ENCODE results near the gene PNN. TPM values are rescaled to one million over a fixed set of nuclear protein-coding genes. Genes with fewer than 3 reads are reported as not detected.
"Not testable (repeated sequence)": the region's sequence is repeated elsewhere in the genome, so short reads cannot be mapped to it uniquely, and the experiment has no call there.

The PNN gene
- total RNA-seq, 1 experiment from 2014 or later, result 56.1 TPM

DNA sequence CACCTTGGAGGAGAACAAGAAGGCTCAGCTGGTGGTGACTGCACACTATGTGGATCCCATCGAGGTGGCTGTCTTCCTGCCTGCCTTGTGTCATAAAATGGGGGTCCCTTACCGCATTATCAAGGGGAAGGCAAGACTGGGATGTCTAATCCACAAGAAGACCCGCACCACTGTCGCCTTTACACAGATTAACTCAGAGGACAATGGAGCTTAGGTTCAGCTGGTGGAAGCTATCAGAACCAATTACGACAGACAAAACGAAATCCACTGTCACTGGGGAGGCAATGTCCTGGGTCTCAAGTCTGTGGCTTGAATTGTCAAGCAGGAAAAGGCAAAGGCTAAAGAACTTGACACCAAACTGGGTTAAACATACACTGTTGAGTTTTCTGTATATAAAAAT lies 17.6 kb upstream of the PNN start:
- no peak for DNase-seq
- Histone ChIP-seq H3K4me2 (ENCODE audit: low read depth, low read length, poor library complexity, severe bottlenecking) (no peak overlapping the region), H3K4me1 (ENCODE audit: low read length) (no peaks in the 10 kb centered on the region), H2AFZ (ENCODE audit: low read length) (no peak overlapping the region), H3K4me3 (ENCODE audit: low read length) (no peak overlapping the region), H3K9me3 (ENCODE audit: low read length) (no peaks in the 10 kb centered on the region), H3K36me3 (ENCODE audit: insufficient read depth, low read length) (peaks cover 18% of the 10 kb centered on the region; the same call in 1 of the 2 replicates), H3K9ac (ENCODE audit: low read length) (no peak overlapping the region), H3K27ac (ENCODE audit: low read length) (no peak overlapping the region), H3K9me2 (replicated peaks; ENCODE audit: insufficient read depth, low read length) (no peaks in the 10 kb centered on the region), H3K27me3 (ENCODE audit: low read length) (no peaks in the 10 kb centered on the region), H3K79me2 (ENCODE audit: low read length) (peaks cover 40% of the 10 kb centered on the region), H4K20me1 (ENCODE audit: insufficient read depth, low read depth, low read length) (no peaks in the 10 kb centered on the region)

DNA sequence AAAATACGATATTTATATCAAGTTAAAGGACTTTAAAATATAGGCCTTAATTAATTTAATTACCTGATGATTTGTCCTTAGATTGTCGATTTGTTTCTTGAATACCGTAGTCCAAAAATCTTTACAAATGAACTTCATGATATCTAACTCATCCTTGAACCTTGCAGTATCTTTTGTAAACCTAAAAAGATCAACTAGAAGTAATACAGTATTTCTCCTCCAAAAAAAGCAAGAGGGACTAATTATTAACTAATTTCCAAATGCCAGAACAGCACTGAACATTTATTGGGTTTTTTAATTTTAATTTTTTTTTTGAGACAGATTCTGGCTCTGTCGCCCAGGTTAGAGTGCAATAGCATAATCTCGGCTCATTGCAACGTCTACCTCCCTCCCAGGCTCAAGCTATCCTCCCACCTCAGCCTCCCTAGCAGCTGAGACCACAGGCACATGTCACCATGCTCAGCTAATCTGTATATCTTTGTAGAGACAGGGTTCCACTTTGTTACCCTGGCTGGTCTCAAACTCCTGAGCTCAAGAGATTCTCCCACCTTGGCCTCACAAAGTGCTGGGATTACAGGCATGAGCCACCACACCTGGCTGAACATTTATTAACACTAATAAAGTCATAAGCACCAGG lies 16.7 kb upstream of the PNN start:
- no peaks in the 10 kb centered on the region for H3K27me3 ChIP-seq (ENCODE audit: low read length)
- no peak overlapping the region for H3K4me3 ChIP-seq (ENCODE audit: low read length)
- H3K9me2 ChIP-seq (replicated peaks; ENCODE audit: insufficient read depth, low read length), result no peaks in the 10 kb centered on the region
- H2AFZ ChIP-seq (ENCODE audit: low read length), result no peak overlapping the region
- no peaks in the 10 kb centered on the region for H3K4me1 ChIP-seq (ENCODE audit: low read length)
- H4K20me1 ChIP-seq (ENCODE audit: insufficient read depth, low read depth, low read length), result no peaks in the 10 kb centered on the region
- DNase-seq, result no peak
- peaks cover 19% of the 10 kb centered on the region; the same call in 1 of the 2 replicates for H3K36me3 ChIP-seq (ENCODE audit: insufficient read depth, low read length)
- H3K27ac ChIP-seq (ENCODE audit: low read length), result no peak overlapping the region
- no peak overlapping the region for H3K9ac ChIP-seq (ENCODE audit: low read length)
- no peak overlapping the region for H3K4me2 ChIP-seq (ENCODE audit: low read depth, low read length, poor library complexity, severe bottlenecking)
- no peaks in the 10 kb centered on the region for H3K9me3 ChIP-seq (ENCODE audit: low read length)
- peaks cover 46% of the 10 kb centered on the region for H3K79me2 ChIP-seq (ENCODE audit: low read length)

DNA sequence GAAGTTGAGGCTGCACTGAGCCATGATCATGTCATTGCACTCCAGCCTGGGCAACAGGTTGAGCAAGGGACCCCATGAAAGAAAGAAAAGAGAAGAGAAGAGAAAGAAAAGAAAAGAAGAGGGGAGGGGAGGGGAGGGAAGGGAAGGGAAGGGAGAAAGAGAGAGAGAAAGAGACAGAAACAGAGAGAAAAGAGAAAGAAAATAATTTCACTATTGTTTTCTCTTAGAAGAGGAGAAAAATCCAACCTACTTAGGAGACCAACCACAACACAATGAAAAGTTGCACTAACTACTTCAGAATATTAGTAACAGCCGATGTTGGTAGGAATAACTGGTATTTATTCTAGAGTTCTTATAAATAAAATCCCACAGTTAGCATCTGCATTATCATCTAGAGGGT lies 14.6 kb upstream of the PNN start:
- no peak for DNase-seq
- Histone ChIP-seq H3K27ac (ENCODE audit: low read length) (no peak overlapping the region), H3K27me3 (ENCODE audit: low read length) (no peaks in the 10 kb centered on the region), H4K20me1 (ENCODE audit: insufficient read depth, low read depth, low read length) (no peaks in the 10 kb centered on the region), H3K36me3 (ENCODE audit: insufficient read depth, low read length) (peaks cover 13% of the 10 kb centered on the region; the same call in 1 of the 2 replicates), H3K4me2 (ENCODE audit: low read depth, low read length, poor library complexity, severe bottlenecking) (no peak overlapping the region), H3K9me2 (replicated peaks; ENCODE audit: insufficient read depth, low read length) (no peaks in the 10 kb centered on the region), H3K9me3 (ENCODE audit: low read length) (no peaks in the 10 kb centered on the region), H3K79me2 (ENCODE audit: low read length) (peaks cover 66% of the 10 kb centered on the region), H3K4me3 (ENCODE audit: low read length) (no peak overlapping the region), H3K9ac (ENCODE audit: low read length) (no peak overlapping the region), H2AFZ (ENCODE audit: low read length) (no peak overlapping the region), H3K4me1 (ENCODE audit: low read length) (peaks cover 6% of the 10 kb centered on the region)

DNA sequence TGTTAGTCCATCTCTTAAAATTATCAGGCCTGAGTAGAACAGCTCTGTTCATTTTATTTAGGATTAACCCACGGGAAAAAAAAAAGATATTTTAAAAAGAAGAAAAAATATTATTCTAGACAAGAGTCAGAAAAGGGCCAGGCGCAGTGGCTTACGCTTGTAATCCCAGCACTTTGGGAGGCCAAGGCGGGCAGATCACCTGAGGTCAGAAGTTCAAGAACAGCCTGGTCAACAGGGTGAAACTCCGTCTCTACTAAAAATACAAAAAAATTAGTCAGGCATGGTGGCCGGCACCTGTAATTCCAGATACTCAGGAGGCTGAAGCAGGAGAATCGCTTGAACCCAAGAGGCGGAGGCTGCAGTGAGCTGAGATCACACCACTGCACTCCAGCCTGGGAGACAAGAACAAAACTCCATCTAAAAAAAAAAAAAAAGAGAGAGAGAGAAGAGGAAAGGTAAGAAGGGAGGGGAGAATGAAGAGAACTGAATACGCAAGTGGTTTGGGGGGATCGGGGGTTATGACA lies 7.2 kb upstream of the PNN start:
- H3K27ac ChIP-seq (ENCODE audit: low read length); H3K36me3 ChIP-seq (ENCODE audit: insufficient read depth, low read length); H3K27me3 ChIP-seq (ENCODE audit: low read length); H4K20me1 ChIP-seq (ENCODE audit: insufficient read depth, low read depth, low read length); H2AFZ ChIP-seq (ENCODE audit: low read length); H3K9me2 ChIP-seq (replicated peaks; ENCODE audit: insufficient read depth, low read length); DNase-seq; H3K9me3 ChIP-seq (ENCODE audit: low read length): not testable (repeated sequence)
- Histone ChIP-seq H3K9ac (ENCODE audit: low read length) (peak overlapping the region; percentile 86), H3K4me2 (ENCODE audit: low read depth, low read length, poor library complexity, severe bottlenecking) (peak overlapping the region; percentile 96), H3K79me2 (ENCODE audit: low read length) (peaks cover 68% of the 10 kb centered on the region), H3K4me3 (ENCODE audit: low read length) (peak overlapping the region; percentile 86), H3K4me1 (ENCODE audit: low read length) (peaks cover 51% of the 10 kb centered on the region)

DNA sequence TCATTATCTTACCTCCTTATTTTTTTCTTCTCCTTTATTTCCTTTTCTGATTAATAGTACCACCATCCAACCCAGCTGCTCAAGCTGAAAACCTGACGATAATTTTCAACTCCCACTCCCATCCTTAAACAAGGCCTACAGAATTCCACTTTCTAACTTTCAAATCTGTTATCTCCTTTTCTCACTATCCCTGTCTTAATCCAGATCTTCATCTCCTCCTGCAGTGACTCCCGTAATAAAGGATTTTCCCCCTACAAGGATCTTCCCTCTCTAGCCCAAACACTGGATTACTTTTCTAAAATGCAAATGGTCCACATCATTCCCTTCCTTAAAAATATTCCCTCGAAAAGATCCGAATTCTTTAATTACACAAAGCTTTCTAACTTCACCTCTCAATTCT lies 6.5 kb upstream of the PNN start:
- peaks cover 54% of the 10 kb centered on the region for H3K4me1 ChIP-seq (ENCODE audit: low read length)
- H3K4me2 ChIP-seq (ENCODE audit: low read depth, low read length, poor library complexity, severe bottlenecking), result peak overlapping the region; percentile 96
- H3K9me2 ChIP-seq (replicated peaks; ENCODE audit: insufficient read depth, low read length), result no peaks in the 10 kb centered on the region
- H2AFZ ChIP-seq (ENCODE audit: low read length), result no peak overlapping the region
- no peak for DNase-seq
- peaks cover 4% of the 10 kb centered on the region; the same call in 1 of the 2 replicates for H3K36me3 ChIP-seq (ENCODE audit: insufficient read depth, low read length)
- peaks cover 63% of the 10 kb centered on the region for H3K79me2 ChIP-seq (ENCODE audit: low read length)
- H3K9me3 ChIP-seq (ENCODE audit: low read length), result no peaks in the 10 kb centered on the region
- peak overlapping the region; percentile 86 for H3K9ac ChIP-seq (ENCODE audit: low read length)
- H4K20me1 ChIP-seq (ENCODE audit: insufficient read depth, low read depth, low read length), result no peaks in the 10 kb centered on the region
- H3K4me3 ChIP-seq (ENCODE audit: low read length), result peak overlapping the region; percentile 86
- no peaks in the 10 kb centered on the region for H3K27me3 ChIP-seq (ENCODE audit: low read length)
- no peak overlapping the region for H3K27ac ChIP-seq (ENCODE audit: low read length)

DNA sequence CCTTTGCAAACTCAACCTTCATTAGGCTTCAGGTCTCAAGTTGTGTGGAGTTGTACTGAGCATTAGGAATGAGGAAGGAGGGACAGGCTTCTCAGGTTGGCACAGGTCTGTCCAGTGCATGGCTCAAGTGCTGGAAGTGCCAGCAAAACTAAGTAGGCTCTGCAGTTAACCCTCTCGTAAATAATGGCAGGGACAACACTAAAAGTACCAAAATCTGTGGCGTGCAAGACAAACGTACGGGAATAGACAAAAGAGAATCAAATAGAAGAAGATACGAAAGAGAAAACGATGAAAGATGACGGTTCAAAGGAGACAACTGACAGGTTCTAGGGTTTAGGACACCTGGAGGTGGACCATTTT lies 5.5 kb upstream of the PNN start:
- peaks cover 54% of the 10 kb centered on the region for H3K79me2 ChIP-seq (ENCODE audit: low read length)
- H3K4me1 ChIP-seq (ENCODE audit: low read length), result peaks cover 58% of the 10 kb centered on the region
- peak overlapping the region; percentile 96 for H3K4me2 ChIP-seq (ENCODE audit: low read depth, low read length, poor library complexity, severe bottlenecking)
- H3K27ac ChIP-seq (ENCODE audit: low read length), result peak overlapping the region; percentile 81
- H3K9me2 ChIP-seq (replicated peaks; ENCODE audit: insufficient read depth, low read length), result no peaks in the 10 kb centered on the region
- H4K20me1 ChIP-seq (ENCODE audit: insufficient read depth, low read depth, low read length), result no peaks in the 10 kb centered on the region
- peak overlapping the region; percentile 90; the same call in 1 of the 2 replicates for H2AFZ ChIP-seq (ENCODE audit: low read length)
- no peaks in the 10 kb centered on the region for H3K9me3 ChIP-seq (ENCODE audit: low read length)
- peak overlapping the region; percentile 86 for H3K4me3 ChIP-seq (ENCODE audit: low read length)
- H3K9ac ChIP-seq (ENCODE audit: low read length), result peak overlapping the region; percentile 86
- no peaks in the 10 kb centered on the region for H3K27me3 ChIP-seq (ENCODE audit: low read length)
- no peak for DNase-seq
- H3K36me3 ChIP-seq (ENCODE audit: insufficient read depth, low read length), result peaks cover 4% of the 10 kb centered on the region; the same call in 1 of the 2 replicates

DNA sequence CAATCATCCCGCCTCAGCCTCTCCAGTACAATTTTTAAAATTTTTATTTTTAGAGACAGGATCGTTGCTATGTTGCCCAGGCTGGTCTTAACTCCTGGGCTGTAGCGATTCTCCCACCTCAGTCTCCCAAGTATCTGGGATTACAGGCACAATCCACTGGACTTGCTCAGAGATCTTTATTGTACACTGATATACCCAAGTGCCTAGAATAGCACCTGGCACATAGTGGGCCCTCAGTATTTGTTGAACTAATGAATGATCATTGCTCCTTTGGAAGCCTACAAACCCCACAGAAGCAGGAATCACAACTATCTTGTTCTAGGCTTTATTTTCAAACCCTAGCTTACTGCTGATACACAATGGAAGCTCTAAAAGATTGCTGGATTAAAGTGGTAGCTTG lies 1.9 kb upstream of the PNN start:
- DNase-seq, result no peak
- Histone ChIP-seq H3K4me3 (ENCODE audit: low read length) (no peak overlapping the region), H3K27me3 (ENCODE audit: low read length) (no peaks in the 10 kb centered on the region), H3K27ac (ENCODE audit: low read length) (peak overlapping the region; percentile 87), H3K9me2 (replicated peaks; ENCODE audit: insufficient read depth, low read length) (no peaks in the 10 kb centered on the region), H3K79me2 (ENCODE audit: low read length) (peaks cover 50% of the 10 kb centered on the region), H3K4me1 (ENCODE audit: low read length) (peaks cover 54% of the 10 kb centered on the region), H3K4me2 (ENCODE audit: low read depth, low read length, poor library complexity, severe bottlenecking) (peak overlapping the region; percentile 72), H3K9ac (ENCODE audit: low read length) (peak overlapping the region; percentile 65; the same call in 1 of the 2 replicates), H2AFZ (ENCODE audit: low read length) (0 out of 2 replicates have a peak overlapping the region, but pooled peaks have one; percentile 4), H3K9me3 (ENCODE audit: low read length) (no peaks in the 10 kb centered on the region), H3K36me3 (ENCODE audit: insufficient read depth, low read length) (peaks cover 24% of the 10 kb centered on the region), H4K20me1 (ENCODE audit: insufficient read depth, low read depth, low read length) (peaks cover 24% of the 10 kb centered on the region; the same call in 1 of the 2 replicates)

DNA sequence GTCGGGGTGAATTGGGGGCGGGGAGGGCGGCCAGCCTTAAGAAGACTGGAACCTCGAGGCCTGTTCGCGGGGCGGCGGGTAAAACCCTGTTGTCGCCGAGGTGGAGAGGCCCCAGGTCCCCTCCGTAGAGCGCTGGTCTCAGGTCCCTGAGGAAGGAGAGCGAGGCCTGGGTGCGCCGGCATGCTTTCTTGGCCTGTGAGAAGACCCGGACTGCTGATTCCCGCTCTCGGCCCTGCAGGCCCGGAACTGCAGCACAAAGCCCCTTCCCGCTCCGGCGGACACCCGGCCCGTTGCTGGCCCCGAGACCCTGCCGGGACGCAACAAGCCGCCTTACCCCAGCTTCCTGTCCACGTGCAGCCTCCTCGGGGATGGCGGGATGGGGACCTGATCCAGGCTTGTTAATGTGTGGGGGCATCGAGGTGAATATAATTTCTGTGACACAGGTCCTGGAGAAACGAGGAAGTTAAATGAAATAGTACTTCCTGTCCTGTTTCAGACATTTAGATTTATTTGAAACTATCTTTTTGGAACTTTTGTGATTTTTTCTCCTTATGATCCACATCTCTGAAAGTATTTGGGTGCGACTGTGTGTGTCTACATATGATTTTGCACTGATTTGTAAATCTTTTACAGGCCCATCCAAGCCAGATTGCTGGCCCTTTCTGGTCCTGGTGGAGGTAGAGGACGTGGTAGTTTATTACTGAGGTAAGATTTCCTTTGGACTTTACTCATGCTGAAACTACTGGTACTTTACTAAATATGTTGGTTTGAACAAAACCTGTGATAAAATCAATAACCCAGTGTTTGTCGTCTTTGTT lies 600 bp downstream of the PNN start:
- Histone ChIP-seq H4K20me1 (ENCODE audit: insufficient read depth, low read depth, low read length) (peaks cover 24% of the 10 kb centered on the region; the same call in 1 of the 2 replicates), H3K27ac (ENCODE audit: low read length) (peak overlapping the region; percentile 75), H3K4me2 (ENCODE audit: low read depth, low read length, poor library complexity, severe bottlenecking) (peak overlapping the region; percentile 93), H3K4me3 (ENCODE audit: low read length) (peak overlapping the region; percentile 76), H3K27me3 (ENCODE audit: low read length) (no peaks in the 10 kb centered on the region), H3K36me3 (ENCODE audit: insufficient read depth, low read length) (peaks cover 46% of the 10 kb centered on the region), H2AFZ (ENCODE audit: low read length) (no peak overlapping the region), H3K9me2 (replicated peaks; ENCODE audit: insufficient read depth, low read length) (no peaks in the 10 kb centered on the region), H3K4me1 (ENCODE audit: low read length) (peaks cover 42% of the 10 kb centered on the region), H3K79me2 (ENCODE audit: low read length) (peaks cover 31% of the 10 kb centered on the region), H3K9me3 (ENCODE audit: low read length) (no peaks in the 10 kb centered on the region), H3K9ac (ENCODE audit: low read length) (peak overlapping the region; percentile 97)
- peak; percentile 86 for DNase-seq
